NCI-H526 treated with DMSO at 0.1 percent for 48 hours (cell line): ENCODE measurements around the gene GMDS.

ENCODE experiments used
- DNase-seq: peaks from one replicate; lab custom pipeline; 2025; lab: John Stamatoyannopoulos, UW

Gene GMDS

GRCh38 chr6:1624058-1624850, 621.2 kb downstream of the GMDS start:
- DNase-seq = no peak

- no peak for DNase-seq
These were observed 621.7 kb downstream of the GMDS start for GRCh38 chr6:1623769-1624057.

GRCh38 chr6:1622851-1623768, 622.3 kb downstream of the GMDS start:
- DNase-seq = no peak

GRCh38 chr6:1622220-1622850, 623.1 kb downstream of the GMDS start:
- DNase-seq = no peak

- no peak for DNase-seq
These were observed 624.2 kb downstream of the GMDS start for GRCh38 chr6:1621070-1621701.

DNA sequence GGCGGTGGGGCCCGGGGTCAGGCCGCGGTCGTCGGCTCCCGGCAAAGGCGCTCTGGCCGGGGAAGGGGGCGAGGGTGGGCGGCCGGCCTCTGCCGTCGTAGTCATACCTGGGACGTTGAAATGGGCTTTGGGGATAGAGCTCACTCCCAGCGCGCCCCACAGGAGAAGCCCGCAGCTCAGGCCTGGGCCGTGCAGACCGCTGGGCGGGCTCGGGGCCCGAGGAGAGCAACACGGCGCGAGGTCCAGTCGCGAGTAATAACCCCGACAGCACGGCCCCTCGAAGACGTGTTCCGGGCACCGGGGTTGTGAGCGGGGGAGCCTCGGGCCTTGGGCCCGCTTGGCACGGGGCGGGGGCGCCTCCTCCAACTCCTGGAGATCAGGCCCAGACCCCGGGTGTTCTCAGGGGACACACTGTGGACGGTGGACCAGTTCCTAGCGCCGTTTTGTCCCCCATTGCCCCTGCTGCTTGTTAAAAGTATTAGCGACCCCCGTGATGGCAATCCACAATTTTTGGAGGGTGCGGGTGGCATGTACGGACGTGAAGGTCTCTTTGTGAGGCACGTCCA, 624.8 kb downstream of the GMDS start:
- no peak for DNase-seq

- no peak for DNase-seq
These were observed 625.5 kb downstream of the GMDS start for GRCh38 chr6:1619673-1620503.

- DNase-seq = no peak
These were observed 626.2 kb downstream of the GMDS start for GRCh38 chr6:1619098-1619672.

- no peak for DNase-seq
These were observed 626.9 kb downstream of the GMDS start for GRCh38 chr6:1618311-1619097.

DNA sequence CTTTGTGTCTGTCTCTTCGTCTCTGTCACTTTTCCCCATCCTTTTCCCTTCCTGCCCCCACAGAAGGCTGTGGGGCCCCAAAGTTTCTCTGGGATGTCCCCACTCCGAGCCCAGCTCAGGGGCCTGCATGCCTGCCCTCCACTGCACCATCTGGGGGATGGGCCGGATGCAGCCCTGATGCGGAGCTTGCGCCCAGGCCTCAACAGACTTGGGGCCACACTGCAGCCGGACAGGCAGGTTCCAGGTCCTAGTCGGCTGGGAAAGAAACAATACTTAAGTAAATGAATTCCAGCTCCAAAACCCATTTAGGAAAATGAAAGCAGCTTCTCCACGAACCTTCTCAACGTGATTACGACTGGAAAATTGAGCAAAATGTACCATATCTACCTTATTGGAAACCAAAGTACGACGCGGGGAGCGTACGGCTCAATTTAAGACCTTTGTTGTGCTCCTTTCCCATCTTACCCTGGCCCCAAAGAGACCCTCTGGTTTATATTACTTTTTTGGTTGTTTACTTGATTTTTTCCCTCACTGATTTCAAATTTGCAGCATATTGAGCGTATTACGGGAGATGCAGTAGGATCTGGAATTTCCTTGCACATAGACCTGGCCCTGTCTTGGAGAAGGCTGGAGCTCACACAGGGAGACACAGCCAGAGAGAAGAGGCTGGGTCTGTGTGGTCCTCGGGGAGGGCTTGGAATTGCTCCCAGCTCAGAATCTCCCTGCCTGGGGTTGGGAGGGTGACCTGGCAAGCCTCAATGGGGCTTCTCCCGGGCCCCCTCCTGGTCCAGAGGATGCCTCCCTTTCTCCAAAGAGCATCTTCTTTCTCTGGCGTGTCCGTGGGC, 627.7 kb downstream of the GMDS start:
- no peak for DNase-seq

DNA sequence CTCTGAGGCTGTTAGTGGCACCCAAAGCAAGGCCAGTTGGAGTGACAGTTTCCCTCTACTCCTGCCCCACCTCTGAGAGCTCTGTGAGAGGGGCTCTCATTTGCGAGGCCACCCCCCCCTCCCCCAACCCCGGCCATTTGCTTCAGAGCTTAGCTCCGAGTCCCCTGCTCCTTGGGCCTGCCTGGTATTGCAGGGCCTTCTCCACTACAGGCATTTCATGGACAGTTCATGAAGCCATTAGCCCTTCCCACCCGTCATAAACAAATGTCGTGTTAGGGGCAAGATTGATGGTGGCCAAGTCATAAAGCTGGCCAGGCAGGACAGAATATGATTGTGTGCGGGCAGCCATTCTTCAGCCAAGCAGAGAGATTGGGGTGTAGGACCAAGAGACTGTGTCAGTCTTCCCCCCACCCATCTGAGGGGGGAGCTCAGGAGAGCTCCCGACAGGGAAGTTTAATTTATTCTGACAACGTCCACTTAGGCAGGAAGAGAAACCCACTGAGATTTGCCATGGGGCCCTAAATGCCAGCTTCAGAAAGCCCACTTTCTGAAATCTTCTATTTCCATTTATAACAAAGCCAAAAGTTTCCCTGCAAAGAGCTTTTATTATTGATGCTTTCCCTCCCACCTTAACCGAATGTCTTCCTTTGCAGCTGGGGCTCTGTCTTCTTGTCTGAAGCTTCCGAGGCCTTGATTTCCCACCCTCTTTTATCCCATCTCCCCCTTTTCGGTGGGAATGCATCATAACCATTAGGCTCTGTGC, 628.5 kb downstream of the GMDS start:
- DNase-seq = no peak

DNA sequence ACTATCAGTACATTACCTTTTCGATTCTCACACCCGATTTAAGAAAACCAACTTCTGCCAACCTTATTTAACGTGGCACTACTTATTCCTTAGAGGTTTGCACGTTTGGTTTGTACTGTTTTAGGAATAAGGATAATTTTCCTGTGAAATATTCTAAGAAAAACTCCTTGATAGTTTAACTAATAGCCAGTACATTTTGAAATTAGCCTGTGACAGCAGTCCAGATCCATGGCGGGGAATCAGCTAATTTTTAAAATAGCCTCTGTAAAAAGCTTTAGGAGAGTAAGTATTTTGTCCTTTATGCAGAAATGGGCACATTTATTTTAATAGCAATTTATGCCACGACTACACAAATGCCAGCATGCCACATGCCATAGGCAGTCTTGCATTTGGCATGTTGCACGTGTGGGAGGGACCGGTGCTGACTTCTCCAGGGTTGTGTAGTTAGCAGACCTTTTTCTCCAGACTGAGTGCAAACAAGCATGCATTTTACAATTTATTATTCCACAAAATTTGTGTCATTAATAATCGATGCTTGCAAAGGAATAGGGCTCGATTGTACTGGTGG, 629.5 kb downstream of the GMDS start:
- no peak for DNase-seq

GRCh38 chr6:1615151-1615852, 630.1 kb downstream of the GMDS start:
- DNase-seq = no peak

- no peak for DNase-seq
These were observed 630.8 kb downstream of the GMDS start for GRCh38 chr6:1614448-1615150.

GRCh38 chr6:1613688-1614447, 631.5 kb downstream of the GMDS start:
- DNase-seq = no peak

DNA sequence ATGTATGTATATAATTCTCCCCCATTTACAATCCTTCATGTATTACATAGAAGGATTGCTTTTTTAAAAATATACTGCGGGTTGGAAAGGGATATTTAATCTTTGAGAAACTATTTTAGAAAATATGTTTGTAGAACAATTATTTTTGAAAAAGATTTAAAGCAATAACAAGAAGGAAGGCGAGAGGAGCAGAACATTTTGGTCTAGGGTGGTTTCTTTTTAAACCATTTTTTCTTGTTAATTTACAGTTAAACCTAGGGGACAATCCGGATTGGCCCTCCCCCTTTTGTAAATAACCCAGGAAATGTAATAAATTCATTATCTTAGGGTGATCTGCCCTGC, 632.1 kb downstream of the GMDS start:
- DNase-seq = no peak
